GM12891 (cell line): ENCODE data around the gene FBXL17.

ENCODE experiments used
- DNase-seq: peaks from one replicate; pipeline ENCODE4 v3.0.0; 2011; ENCODE audit warnings: low spot score; ENCODE audit not compliant: insufficient read length
- FAIRE-seq: peaks from 2 replicates; lab custom pipeline; 2011; peaks lifted over from hg19 to GRCh38; lab: Jason Lieb, UNC
- PAX5 ChIP-seq: IDR thresholded peaks from 2 replicates; pipeline ENCODE4 v1.6.1; 2011; ENCODE audit warnings: low read length, moderate library complexity, mild to moderate bottlenecking; ENCODE audit not compliant: insufficient read depth, severe bottlenecking
- POLR2A ChIP-seq: IDR thresholded peaks from 2 replicates; pipeline ENCODE4 v1.6.1; 2011; ENCODE audit warnings: low read depth, low read length, control low read depth
- POLR2AphosphoS5 ChIP-seq: IDR thresholded peaks from 2 replicates; pipeline ENCODE4 v1.6.1; 2011; ENCODE audit warnings: low read depth, low read length, control low read depth
- POU2F2 ChIP-seq: IDR thresholded peaks from 2 replicates; pipeline ENCODE4 v1.6.1; 2011; ENCODE audit warnings: low read depth, mild to moderate bottlenecking, control low read depth, low read length, moderate library complexity
- SPI1 ChIP-seq: IDR thresholded peaks from 2 replicates; pipeline ENCODE4 v1.6.1; 2011; ENCODE audit warnings: low read depth, low read length, control low read depth
- TAF1 ChIP-seq: IDR thresholded peaks from 2 replicates; pipeline ENCODE4 v1.6.1; 2011; ENCODE audit warnings: low read depth, low read length, control low read depth

Gene FBXL17

GRCh38 chr5:107874795-107875194 lies 507.1 kb downstream of the FBXL17 start:
- FAIRE-seq (no peak), DNase-seq (no peak)
- TF ChIP-seq POLR2A (no peak), SPI1 (no peak)

DNA sequence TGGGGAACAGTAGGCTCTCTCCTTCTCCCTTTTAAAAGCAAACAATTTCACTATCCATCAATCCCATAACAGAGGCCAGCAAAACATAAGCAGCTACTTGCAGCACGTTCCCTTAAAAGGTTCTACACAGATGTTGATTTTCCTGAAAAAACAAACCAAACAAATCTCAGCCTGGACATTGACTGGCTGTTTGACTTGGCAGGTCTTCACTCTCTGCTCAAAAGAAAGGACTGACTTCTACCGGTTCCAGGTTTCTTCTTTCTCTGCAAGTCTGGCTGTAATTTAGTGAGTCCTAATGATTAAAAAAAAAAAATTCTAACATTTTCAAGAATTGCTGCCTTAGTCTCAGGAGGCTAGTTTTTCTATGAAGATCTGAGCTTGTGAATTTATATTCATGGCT lies 508.0 kb downstream of the FBXL17 start:
- FAIRE-seq (no peak), DNase-seq (no peak)
- TF ChIP-seq POLR2A (no peak), SPI1 (no peak), POU2F2 (no peak), PAX5 (no peak)

DNA sequence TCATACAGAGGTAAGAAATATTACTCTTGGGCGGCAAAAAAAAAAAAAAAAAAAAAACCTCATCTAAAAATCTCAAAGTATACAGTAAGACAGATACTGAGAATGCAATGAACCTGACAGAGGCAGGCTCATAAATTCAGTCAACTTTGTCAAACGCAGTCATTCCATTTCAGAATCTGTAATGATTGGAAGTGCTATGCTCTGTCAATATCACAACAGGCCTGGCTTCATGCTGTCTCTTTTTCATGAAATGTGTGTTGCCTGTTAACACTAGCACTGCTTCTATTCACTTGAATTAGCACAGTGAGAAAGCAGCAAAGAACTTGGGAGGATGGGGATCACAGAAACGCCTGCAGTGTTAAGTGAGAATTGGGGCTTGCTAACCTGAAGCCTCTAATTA lies 510.9 kb downstream of the FBXL17 start:
- FAIRE-seq (no peak), DNase-seq (no peak)
- TF ChIP-seq PAX5 (no peak), POLR2A (no peak), POU2F2 (no peak)

DNA sequence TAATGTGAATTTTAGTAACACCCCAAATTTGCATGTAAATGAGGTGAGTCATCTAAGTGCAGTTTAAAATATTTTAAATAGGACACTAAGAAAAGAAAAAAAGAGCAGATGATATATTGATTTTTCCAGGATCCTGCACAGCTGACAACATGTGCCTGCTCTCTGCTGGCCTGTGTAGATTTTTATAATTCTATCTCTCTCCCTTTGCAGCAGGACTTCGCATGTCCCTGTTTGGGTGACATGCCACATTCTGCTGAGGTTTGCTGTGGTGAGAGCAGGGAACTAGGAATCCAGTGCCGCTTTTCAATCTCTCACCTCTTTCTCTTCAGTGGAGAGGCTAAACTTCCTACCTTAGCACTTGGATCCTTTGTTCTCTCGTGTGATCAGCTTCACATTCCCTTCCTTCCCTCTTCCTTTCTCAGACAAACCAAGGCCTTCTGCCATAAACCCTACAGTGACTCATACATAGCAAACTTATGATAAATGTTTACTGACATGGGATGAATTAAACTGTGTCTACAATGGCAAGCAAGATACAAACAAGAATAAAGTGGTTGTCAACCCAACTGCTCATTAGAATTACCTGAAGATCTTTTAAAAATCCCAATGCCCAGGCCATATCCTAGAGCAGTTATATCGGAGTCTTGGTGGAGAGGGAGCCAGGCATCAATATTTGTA lies 512.3 kb downstream of the FBXL17 start:
- FAIRE-seq (no peak), DNase-seq (no peak)
- TF ChIP-seq POU2F2, result no peak
- no peak for TF ChIP-seq POLR2A
- TF ChIP-seq POLR2AphosphoS5, result no peak
- no peak for TF ChIP-seq SPI1
- no peak for TF ChIP-seq PAX5
- TF ChIP-seq TAF1, result no peak

DNA sequence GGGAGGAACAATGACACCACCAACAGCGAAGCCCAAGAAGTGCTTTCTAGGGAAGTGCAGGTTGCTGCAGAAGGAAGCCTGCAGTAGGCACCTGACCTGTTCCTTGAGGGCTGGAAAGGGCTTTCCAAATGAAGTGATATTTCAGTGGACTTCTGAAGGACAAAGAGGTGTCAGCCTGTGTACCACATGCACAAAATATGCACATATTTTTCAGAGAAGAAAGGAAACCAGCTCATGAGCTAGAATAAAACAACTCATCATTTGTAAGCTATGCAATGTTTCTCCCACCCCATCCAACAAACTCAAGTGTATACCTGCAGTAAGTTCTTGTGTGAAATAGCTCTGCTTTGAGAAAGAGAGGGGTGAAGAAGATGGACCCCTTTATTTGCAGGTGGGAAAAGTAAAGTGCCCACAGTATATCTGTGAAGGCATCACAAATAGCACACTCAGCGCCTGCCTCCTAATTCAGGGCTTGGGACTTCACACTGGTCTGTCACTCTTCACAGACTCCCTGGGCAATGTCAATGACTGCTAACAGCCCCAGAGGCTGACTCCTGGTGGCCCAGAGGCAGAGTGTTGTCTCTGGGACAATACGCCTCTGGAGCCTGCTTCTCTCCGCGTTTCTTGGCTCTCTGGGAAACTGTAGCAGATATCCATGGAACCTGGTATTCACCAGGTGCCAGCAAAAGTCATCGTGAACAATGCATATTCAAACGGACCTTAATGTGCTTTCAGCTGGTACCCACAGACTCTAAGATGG lies 513.1 kb downstream of the FBXL17 start:
- DNase-seq (no peak), FAIRE-seq (no peak)
- TF ChIP-seq POLR2A, result no peak
- no peak for TF ChIP-seq SPI1
- no peak for TF ChIP-seq PAX5
- TF ChIP-seq POU2F2, result no peak
- no peak for TF ChIP-seq TAF1
- no peak for TF ChIP-seq POLR2AphosphoS5

DNA sequence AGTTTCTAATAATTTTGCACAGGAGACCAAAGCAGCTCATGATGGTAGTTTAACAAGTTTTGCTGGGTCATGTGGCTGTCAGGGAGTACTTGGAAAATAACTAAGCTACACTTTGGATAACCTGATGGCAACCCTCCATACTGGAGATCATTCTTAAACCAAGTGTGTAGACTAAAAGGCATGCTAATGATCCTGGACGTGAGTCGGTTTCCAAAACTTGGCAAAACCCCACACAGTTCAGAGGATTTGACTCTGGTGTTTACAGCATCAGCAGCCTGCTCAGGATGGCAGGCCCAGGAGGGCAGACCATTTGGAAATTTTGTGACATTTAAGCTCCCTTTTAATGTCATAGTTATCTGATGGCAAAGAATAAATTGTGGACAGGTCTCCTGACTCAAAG lies 514.6 kb downstream of the FBXL17 start:
- no peak for TF ChIP-seq POLR2AphosphoS5
- no peak for TF ChIP-seq POLR2A
- no peak for TF ChIP-seq POU2F2
- no peak for TF ChIP-seq PAX5
- TF ChIP-seq SPI1, result no peak
- TF ChIP-seq TAF1, result no peak
- FAIRE-seq, result no peak
- DNase-seq, result no peak

GRCh38 chr5:107864793-107865192 lies 517.1 kb downstream of the FBXL17 start:
- FAIRE-seq (no peak), DNase-seq (no peak)
- no peak for TF ChIP-seq TAF1
- no peak for TF ChIP-seq POU2F2
- TF ChIP-seq PAX5, result no peak
- no peak for TF ChIP-seq POLR2A
- no peak for TF ChIP-seq POLR2AphosphoS5
- TF ChIP-seq SPI1, result no peak

DNA sequence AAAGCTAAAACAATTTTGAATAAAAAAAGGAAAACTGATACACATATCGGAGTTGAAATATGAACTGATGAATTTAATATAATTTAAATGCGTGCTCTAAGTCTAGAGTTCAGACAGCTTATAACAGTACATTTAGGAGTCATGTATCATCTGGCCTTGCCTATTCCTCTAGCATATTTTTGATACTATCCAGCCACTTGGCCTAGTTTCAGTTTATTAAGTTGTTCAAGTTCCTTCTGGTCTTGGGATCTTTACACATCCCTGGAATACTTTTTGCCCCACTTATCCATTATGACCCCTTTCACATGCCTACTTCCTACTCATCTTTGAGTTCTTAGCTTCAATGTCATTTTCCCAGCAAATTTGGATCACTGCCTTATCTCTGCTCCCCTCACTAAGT lies 518.8 kb downstream of the FBXL17 start:
- DNase-seq (no peak), FAIRE-seq (no peak)
- TF ChIP-seq POLR2AphosphoS5 (no peak), PAX5 (no peak), POU2F2 (no peak), TAF1 (no peak), POLR2A (no peak)

DNA sequence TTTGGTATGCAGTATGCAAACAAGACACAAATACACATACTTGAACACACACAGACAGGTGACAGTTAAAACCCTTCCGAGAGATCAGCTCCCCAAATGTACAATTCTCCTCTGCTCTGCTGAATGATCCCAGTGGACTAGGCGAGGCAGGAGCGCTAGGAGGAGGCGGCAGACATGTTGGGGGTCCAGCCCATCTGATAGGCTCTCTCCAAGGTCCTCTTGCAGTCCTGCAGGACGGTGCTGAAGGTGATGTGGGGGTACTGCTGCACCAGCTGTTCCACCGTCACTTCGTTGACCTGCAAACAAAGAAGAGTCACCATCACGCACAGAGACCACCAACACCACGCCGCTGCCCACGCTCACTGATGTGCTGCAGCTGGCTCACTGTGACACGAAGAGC lies 520.3 kb downstream of the FBXL17 start:
- no peak for FAIRE-seq
- no peak for TF ChIP-seq POU2F2
- TF ChIP-seq POLR2AphosphoS5, result no peak
- TF ChIP-seq TAF1, result no peak
- no peak for TF ChIP-seq POLR2A
- TF ChIP-seq PAX5, result no peak
- TF ChIP-seq SPI1, result no peak
- DNase-seq, result no peak

DNA sequence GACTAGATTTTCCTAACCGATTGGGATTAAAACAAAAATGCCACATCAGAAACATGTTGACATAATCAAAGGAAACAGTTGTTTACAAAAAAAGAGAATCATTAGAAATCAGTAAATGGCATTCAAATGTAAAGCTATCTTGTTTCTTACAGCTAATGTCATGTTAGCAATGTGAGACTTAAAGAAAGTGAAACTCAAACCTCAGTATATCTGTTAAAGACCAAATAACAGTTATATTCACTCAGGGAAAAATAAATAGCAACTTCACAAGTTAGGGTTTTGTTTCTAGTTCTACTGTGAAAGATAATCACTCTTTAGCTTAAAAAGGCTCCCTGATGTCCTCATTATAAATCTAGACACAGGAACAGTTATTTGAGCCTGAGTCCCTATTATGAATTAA lies 521.9 kb downstream of the FBXL17 start:
- DNase-seq (no peak), FAIRE-seq (no peak)
- TF ChIP-seq POLR2A (no peak), PAX5 (no peak), POU2F2 (no peak), SPI1 (no peak)
